Muscle layer of duodenum (tissue), 2 donors: ENCODE results near the gene KLK3.
"Not testable (repeated sequence)": the region's sequence is repeated elsewhere in the genome, so short reads cannot be mapped to it uniquely, and the experiment has no call there.

Experiments
- H3K27ac ChIP-seq: one replicate; pipeline ENCODE4 v1.7.0; 2013; ENCODE audit warnings: mild to moderate bottlenecking, low read length
- H3K27me3 ChIP-seq: one replicate; pipeline ENCODE4 v1.7.0; 2013; ENCODE audit warnings: low read depth, mild to moderate bottlenecking, control low read depth, low read length
- H3K36me3 ChIP-seq, 2 donors: one replicate each; pipeline ENCODE4 v1.7.0; 2013; ENCODE audit warnings: low read length in 2 of 2, control low read depth in 1 of 2, mild to moderate bottlenecking in 1 of 2; ENCODE audit not compliant: insufficient read depth in 2 of 2, control insufficient read depth in 1 of 2
- H3K4me1 ChIP-seq, 2 donors: one replicate each; pipeline ENCODE4 v1.7.0; 2013; ENCODE audit warnings: low read length in 2 of 2, mild to moderate bottlenecking in 2 of 2, control low read depth in 1 of 2, moderate library complexity in 1 of 2; ENCODE audit not compliant: insufficient read depth in 2 of 2, control insufficient read depth in 1 of 2
- H3K4me3 ChIP-seq, 2 donors: one replicate each; pipeline ENCODE4 v1.7.0; 2013; ENCODE audit warnings: low read length in 2 of 2, low read depth in 1 of 2, mild to moderate bottlenecking in 1 of 2
- H3K9me3 ChIP-seq, 2 donors: one replicate each; pipeline ENCODE4 v1.7.0; 2013; ENCODE audit warnings: low read length in 2 of 2, control low read depth in 1 of 2, mild to moderate bottlenecking in 1 of 2; ENCODE audit not compliant: control insufficient read depth in 1 of 2
- donor health status: healthy.

KLK3 gene

DNA sequence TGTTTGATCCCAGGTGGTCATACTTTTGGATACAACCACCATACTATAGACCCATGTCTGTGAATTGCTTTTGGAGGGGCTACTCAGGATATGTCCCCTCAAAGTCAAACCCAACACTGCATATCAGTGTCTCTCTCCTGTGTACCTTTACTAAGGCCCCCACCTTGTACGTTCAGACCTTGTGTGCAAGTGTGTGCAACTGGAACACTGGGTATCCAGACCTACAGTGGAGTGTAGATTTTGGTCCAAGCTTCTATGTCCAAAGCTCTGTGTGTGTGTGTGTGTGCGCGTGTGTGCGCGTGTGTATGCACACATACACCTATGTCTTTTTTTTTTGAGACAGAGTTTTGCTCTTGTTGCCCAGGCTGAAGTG lies 36.5 kb downstream of the KLK3 start:
- no peak overlapping the region for H3K27ac ChIP-seq
- no peaks in the 10 kb centered on the region for H3K4me1 ChIP-seq
- no peaks in the 10 kb centered on the region for H3K27me3 ChIP-seq

DNA sequence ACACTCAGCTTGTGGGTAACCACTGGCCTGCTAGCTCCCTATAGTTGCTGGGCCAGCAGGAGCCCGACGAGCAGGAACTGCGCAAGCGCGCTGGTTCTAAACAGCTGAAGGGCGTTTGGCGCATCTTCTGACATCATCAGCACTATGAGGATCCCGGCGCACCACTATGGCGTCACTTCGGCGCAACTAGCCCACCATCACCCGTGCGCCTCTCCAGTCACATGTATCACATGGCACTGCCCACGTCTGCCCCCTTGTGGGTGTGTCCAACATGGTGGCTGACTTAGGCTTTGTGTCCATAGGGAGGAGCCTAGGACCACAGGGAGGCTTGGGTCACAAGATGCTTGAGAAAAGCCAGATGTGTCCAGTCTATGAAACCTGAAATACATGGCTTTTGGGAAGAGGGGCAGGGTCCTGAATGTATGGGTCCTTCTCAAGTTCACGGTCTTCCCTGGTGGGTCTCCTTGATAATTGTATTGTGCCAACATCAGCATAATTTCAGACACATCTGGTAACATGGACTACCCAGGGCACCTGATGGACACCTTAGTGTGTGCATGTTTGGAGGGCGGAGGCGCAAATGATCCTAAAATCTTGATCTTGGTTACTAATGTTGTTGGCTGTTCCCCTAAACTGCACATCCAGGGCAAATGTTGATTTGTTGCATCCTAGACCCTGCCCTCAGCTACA lies 38.5 kb downstream of the KLK3 start:
- Histone ChIP-seq H3K27me3 (no peaks in the 10 kb centered on the region), H3K9me3 (no peaks in the 10 kb centered on the region), H3K36me3 (no peaks in the 10 kb centered on the region), H3K4me3 (no peak overlapping the region), H3K4me1 (no peaks in the 10 kb centered on the region), H3K27ac (no peak overlapping the region)

More for the DNA sequence above, 36.5 kb downstream of the KLK3 start:
- H3K9me3 ChIP-seq: no peaks in the 10 kb centered on the region
- no peak overlapping the region for H3K4me3 ChIP-seq
- H3K36me3 ChIP-seq: no peaks in the 10 kb centered on the region

DNA sequence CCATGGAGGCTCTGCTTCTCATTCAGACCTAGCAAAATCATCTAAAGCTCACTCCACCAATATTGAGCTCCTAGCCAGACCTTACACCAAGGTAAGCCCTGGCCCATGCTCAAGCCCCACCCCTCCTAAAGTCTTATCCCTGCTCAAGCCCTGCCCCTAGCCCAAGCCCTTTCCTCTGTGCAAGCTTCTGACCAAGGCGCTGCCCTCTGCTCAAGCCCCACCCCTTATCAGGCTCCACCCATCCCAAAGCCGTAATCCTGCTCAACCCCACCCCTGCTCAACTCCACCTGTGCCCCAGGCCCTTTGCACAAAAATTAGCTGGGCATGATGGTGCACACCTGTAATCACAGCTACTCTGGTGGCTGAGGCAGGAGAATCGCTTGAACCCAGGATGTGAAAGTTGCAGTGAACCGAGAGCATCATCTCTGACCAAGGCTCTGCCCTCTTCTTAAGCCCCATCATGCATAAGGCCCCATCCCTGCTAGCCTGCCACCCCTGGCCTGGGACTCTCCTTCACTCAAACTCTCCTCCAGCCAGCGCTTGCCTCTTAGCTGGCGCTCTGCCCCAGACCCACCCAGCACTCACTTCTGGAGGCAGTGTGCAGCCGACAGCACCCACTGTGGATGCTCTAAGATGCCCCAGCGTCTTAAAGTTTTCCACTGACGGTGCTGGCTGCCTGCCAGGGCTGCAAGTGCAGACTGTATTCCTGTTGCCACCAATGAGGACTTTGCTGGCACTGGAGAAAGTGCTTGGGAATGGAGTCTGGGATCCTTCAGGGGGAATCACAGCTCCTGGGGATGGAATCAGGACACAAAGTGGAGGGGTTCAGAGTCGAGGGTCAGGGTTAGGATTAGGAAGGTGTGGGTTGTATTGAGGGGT lies 40.0 kb downstream of the KLK3 start:
- Histone ChIP-seq H3K36me3 (no peaks in the 10 kb centered on the region), H3K4me1 (no peaks in the 10 kb centered on the region), H3K9me3 (no peaks in the 10 kb centered on the region), H3K4me3 (no peak overlapping the region), H3K27me3 (no peaks in the 10 kb centered on the region), H3K27ac (no peak overlapping the region)

DNA sequence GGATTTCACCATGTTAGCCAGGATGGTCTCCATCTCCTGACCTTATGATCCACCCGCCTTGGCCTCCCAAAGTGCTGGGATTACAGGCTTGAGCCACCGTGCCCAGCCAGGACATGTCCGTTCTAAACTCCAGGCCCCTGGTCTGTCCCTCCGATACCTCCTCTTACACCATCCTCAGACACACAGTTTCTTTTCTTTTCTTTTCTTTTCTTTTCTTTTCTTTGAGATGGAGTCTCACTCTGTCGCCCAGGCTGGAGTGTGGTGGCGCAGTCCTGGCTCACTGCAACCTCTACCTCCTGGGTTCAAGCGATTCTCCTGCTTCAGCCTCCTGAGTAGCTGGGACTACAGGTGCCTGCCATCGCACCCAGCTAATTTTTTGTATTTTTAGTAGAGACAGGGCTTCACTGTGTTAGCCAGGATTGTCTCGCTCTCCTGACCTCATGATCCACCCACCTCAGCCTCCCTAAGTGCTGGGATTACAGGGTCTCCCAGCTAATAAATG lies 41.4 kb downstream of the KLK3 start:
- not testable (repeated sequence) for H3K27me3 ChIP-seq, H3K4me1 ChIP-seq, H3K4me3 ChIP-seq, H3K9me3 ChIP-seq, H3K36me3 ChIP-seq, H3K27ac ChIP-seq

DNA sequence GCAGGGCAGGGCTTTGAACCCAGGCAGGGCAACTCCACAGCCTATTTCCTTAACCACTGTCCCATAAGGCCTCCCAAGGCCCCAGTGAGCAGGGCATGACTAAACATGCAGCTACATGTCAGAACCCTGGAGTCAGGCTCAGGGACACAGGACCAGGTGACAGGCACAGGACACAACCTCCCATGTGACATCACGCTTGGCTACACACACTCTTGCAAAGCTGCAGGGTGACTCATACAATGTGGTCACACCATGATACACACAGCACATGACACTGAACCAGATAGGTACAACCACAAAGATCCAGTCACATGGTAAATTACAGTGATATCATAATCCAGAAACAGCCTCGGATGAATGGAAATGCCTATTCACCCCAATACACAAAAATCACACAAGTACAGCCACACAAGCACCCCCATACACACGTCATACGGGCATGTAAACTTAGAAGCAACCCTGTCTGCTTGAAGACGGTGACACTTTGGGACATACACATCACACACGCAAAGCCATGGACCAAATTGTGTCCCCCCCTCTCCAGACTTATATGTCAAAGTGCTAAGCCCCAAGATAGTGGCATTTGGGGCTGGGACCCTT lies 42.0 kb downstream of the KLK3 start:
- Histone ChIP-seq H3K27ac (no peak overlapping the region), H3K27me3 (no peaks in the 10 kb centered on the region), H3K4me1 (no peaks in the 10 kb centered on the region)

DNA sequence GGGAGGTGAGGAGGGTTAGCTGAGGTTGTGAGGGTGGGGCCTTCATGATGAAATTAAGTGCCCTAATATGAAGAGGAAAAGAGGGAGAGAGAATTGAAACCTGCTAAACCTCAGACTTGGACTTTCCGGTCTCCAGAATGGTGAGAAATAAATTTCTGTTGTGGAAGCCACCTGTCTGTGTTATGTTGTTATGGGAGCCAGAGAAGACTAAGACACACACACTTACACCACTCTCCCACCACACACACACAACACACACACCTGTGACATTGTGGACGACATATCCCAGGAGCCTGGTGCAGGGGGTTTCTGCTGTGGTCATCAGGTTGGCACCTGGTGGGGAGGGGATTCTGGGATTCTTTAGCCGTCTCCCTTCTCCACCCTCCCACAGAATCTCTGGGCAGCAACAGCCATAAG lies 42.5 kb downstream of the KLK3 start:
- no peak overlapping the region for H3K27ac ChIP-seq
- no peaks in the 10 kb centered on the region for H3K36me3 ChIP-seq
- H3K4me1 ChIP-seq: no peaks in the 10 kb centered on the region

More for the DNA sequence above, 42.0 kb downstream of the KLK3 start:
- H3K4me3 ChIP-seq: no peak overlapping the region
- no peaks in the 10 kb centered on the region for H3K36me3 ChIP-seq
- H3K9me3 ChIP-seq: no peaks in the 10 kb centered on the region

DNA sequence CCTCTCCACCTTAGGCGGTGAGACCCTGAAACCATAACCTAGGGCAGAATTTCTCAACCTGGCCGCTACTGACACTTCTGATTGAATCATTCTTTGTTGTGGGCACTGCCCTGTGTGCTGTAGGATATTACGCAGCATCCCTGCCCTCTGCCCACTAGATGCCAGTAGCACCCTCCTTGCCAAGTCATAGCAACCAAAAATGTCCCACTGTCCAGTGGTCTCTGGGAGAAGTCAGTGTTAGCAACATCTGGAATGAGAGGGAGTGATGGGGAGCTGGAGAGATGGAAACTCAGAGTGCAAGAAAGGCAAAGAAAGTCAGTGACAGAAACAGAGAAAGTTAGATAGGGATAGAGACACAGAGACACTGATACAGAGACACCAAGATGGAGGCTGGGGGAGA lies 42.9 kb downstream of the KLK3 start:
- no peaks in the 10 kb centered on the region for H3K4me1 ChIP-seq
- H3K27me3 ChIP-seq: no peaks in the 10 kb centered on the region
- H3K27ac ChIP-seq: no peak overlapping the region

More for the DNA sequence above, 42.5 kb downstream of the KLK3 start:
- H3K9me3 ChIP-seq: no peaks in the 10 kb centered on the region
- no peak overlapping the region for H3K4me3 ChIP-seq
- H3K27me3 ChIP-seq: no peaks in the 10 kb centered on the region

DNA sequence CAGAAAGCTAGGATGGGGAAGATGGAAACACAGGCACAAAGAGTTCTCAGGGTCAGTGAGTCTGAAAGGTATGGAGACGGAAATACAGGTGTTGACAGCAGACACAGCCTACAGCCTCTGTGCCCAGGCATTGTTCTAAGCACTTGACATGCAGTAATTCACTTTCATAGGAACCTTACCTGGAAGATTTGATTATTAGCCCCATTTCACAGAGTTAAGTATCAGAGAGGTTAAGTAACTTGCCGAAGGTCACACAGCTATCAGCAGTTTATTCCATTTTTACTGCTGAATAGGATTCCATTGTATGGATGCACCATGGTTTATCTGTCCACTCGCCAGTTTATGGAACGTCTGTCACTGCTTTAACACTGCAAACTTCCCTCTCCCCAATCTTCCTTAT lies 43.3 kb downstream of the KLK3 start:
- no peaks in the 10 kb centered on the region for H3K4me1 ChIP-seq
- H3K36me3 ChIP-seq: no peaks in the 10 kb centered on the region
- H3K9me3 ChIP-seq: no peaks in the 10 kb centered on the region
- no peak overlapping the region for H3K27ac ChIP-seq
- H3K4me3 ChIP-seq: no peak overlapping the region
- H3K27me3 ChIP-seq: no peaks in the 10 kb centered on the region

More for the DNA sequence above, 42.9 kb downstream of the KLK3 start:
- no peak overlapping the region for H3K4me3 ChIP-seq
- H3K36me3 ChIP-seq: no peaks in the 10 kb centered on the region
- no peaks in the 10 kb centered on the region for H3K9me3 ChIP-seq

DNA sequence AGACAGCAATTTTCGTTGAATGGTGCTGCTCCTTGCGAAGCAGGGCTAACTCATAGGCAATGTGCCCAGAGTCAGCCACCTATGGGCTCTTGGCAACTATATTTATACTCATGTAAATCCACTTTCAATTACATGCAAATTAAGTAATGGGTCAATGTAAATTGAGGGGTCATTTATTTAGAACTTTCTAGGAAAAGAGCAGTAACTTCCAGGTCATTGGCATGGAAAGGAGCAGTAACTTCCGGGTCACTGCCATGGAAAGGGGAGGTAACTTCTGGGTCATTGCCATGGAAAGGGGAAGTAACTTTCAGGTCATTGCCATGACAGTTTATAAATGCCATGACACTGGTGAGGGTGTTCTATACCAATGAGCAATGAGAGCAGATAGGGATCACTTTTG lies 44.9 kb downstream of the KLK3 start:
- Histone ChIP-seq H3K27ac (no peak overlapping the region), H3K9me3 (no peaks in the 10 kb centered on the region), H3K4me1 (no peaks in the 10 kb centered on the region), H3K36me3 (no peaks in the 10 kb centered on the region), H3K27me3 (no peaks in the 10 kb centered on the region), H3K4me3 (no peak overlapping the region)

DNA sequence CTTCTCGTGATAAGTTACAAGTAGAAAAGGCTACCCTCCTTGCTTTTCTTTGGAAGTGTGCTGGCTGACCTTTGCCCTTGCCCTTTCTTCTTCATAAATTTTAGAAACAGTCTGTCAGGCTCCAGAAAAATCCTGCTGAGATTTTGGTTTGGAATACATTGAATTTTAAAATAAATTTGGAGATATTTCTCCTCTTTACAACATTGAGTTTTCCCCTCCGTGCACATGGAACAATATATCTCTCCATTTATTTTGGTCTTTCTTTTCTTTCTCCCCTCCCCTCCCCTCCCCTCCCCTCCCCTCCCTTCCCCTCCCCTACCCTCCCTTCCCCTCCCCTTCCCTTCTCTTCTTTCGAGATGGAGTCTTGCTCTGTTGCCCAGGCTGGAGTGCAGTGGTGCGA lies 47.9 kb downstream of the KLK3 start:
- H3K36me3 ChIP-seq: no peaks in the 10 kb centered on the region
- no peaks in the 10 kb centered on the region for H3K9me3 ChIP-seq
- H3K4me1 ChIP-seq: no peaks in the 10 kb centered on the region
- peaks cover 4% of the 10 kb centered on the region for H3K27me3 ChIP-seq
- no peak overlapping the region for H3K27ac ChIP-seq
- H3K4me3 ChIP-seq: no peak overlapping the region

DNA sequence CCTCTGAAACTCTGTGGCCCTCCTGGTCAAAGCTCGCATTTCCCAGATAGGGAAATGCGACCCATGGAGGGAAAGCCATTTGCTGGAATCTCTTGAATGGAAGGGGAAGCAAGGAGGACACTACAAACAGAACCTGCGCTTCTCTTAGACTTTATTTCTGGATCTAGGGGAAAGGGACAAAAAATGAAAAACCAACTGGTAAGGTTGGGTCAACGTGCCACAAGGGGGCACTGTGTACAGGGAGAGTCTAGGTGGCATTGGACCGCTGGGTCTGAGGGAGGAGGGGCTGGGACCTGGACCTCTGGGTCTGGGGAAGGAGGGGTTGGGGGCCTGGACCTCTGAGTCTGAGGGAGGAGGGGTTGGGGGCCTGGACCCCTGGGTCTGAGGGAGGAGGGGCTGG lies 51.5 kb downstream of the KLK3 start:
- no peaks in the 10 kb centered on the region for H3K9me3 ChIP-seq
- no peak overlapping the region for H3K4me3 ChIP-seq
- H3K4me1 ChIP-seq: peaks cover 0 to 6% of the 10 kb centered on the region in 2 donors
- H3K27ac ChIP-seq: no peak overlapping the region
- no peaks in the 10 kb centered on the region for H3K36me3 ChIP-seq
- H3K27me3 ChIP-seq: peaks cover 25% of the 10 kb centered on the region
